H9 (cell line): ENCODE data around the gene P2RY8. TPM values are rescaled to one million over a fixed set of nuclear protein-coding genes. Genes with fewer than 3 reads are reported as not detected.

Experiments
- DNase-seq: peaks from one replicate; pipeline ENCODE4 v3.0.0-alpha.2; 2017
- H2AFZ ChIP-seq: one replicate; pipeline ENCODE4 v1.6.1; 2013; ENCODE audit warnings: mild to moderate bottlenecking, low read length, control low read depth, moderate library complexity
- H2AK5ac ChIP-seq: 2 replicates; pipeline ENCODE4 v1.6.1; 2013; ENCODE audit warnings: low read length, control low read depth, mixed read lengths; ENCODE audit not compliant: insufficient read length
- H2BK120ac ChIP-seq: one replicate; pipeline ENCODE4 v1.6.1; 2013; ENCODE audit warnings: low read depth, mild to moderate bottlenecking, low read length, control low read depth, inconsistent platforms; ENCODE audit not compliant: poor library complexity, severe bottlenecking
- H2BK12ac ChIP-seq: 2 replicates; pipeline ENCODE4 v1.6.1; 2013; ENCODE audit warnings: low read length, control low read depth, mixed read lengths, low read depth; ENCODE audit not compliant: insufficient read length
- H2BK15ac ChIP-seq: 2 replicates; pipeline ENCODE4 v1.6.1; 2013; ENCODE audit warnings: low read depth, low read length, control low read depth
- H2BK20ac ChIP-seq: one replicate; pipeline ENCODE4 v1.6.1; 2013; ENCODE audit warnings: low read depth, mild to moderate bottlenecking, low read length, control low read depth, inconsistent platforms; ENCODE audit not compliant: poor library complexity, severe bottlenecking
- H2BK5ac ChIP-seq: 2 replicates; pipeline ENCODE4 v1.6.1; 2013; ENCODE audit warnings: low read length, control low read depth, mixed read lengths; ENCODE audit not compliant: insufficient read length
- H3K14ac ChIP-seq: 2 replicates; pipeline ENCODE4 v1.6.1; 2013; ENCODE audit warnings: low read length, control low read depth; ENCODE audit not compliant: insufficient read depth
- H3K18ac ChIP-seq: 2 replicates; pipeline ENCODE4 v1.6.1; 2013; ENCODE audit warnings: low read depth, mild to moderate bottlenecking, mixed read lengths, low read length, control low read depth; ENCODE audit not compliant: insufficient read length
- H3K23ac ChIP-seq: 2 replicates; pipeline ENCODE4 v1.6.1; 2013; ENCODE audit warnings: low read length, control low read depth, mixed read lengths, low read depth; ENCODE audit not compliant: insufficient read length
- H3K23me2 ChIP-seq: 2 replicates; pipeline ENCODE4 v1.6.1; 2013; ENCODE audit warnings: low read depth, mild to moderate bottlenecking, mixed read lengths, low read length, control low read depth; ENCODE audit not compliant: insufficient read length, poor library complexity, severe bottlenecking
- H3K27ac ChIP-seq: 2 replicates; pipeline ENCODE4 v1.5.1; 2013; ENCODE audit warnings: low read length, control low read depth, mixed read lengths, low read depth; ENCODE audit not compliant: insufficient read length
- H3K27me3 ChIP-seq: 2 replicates; pipeline ENCODE4 v1.6.1; 2013; ENCODE audit warnings: low read length, control low read depth, inconsistent platforms; ENCODE audit not compliant: insufficient read depth
- H3K4ac ChIP-seq: 2 replicates; pipeline ENCODE4 v1.6.1; 2013; ENCODE audit warnings: low read depth, mild to moderate bottlenecking, control low read depth, inconsistent platforms, low read length, moderate library complexity
- H3K4me1 ChIP-seq: 2 replicates; pipeline ENCODE4 v1.6.1; 2013; ENCODE audit warnings: low read length, control low read depth, inconsistent platforms; ENCODE audit not compliant: insufficient read depth
- H3K4me2 ChIP-seq: 2 replicates; pipeline ENCODE4 v1.6.1; 2013; ENCODE audit warnings: low read length, control low read depth, mixed read lengths; ENCODE audit not compliant: insufficient read length, insufficient read depth
- H3K56ac ChIP-seq: 2 replicates; pipeline ENCODE4 v1.6.1; 2013; ENCODE audit warnings: low read depth, mild to moderate bottlenecking, mixed read lengths, low read length, control low read depth; ENCODE audit not compliant: insufficient read length
- H3K79me1 ChIP-seq: 2 replicates; pipeline ENCODE4 v1.6.1; 2013; ENCODE audit warnings: low read depth, mild to moderate bottlenecking, moderate library complexity, low read length, control low read depth, inconsistent platforms; ENCODE audit not compliant: insufficient read depth, poor library complexity, severe bottlenecking
- H3K79me2 ChIP-seq: 2 replicates; pipeline ENCODE4 v1.6.1; 2013; ENCODE audit warnings: low read length, control low read depth, inconsistent platforms; ENCODE audit not compliant: insufficient read depth
- H3K9ac ChIP-seq: 2 replicates; pipeline ENCODE4 v1.6.1; 2013; ENCODE audit warnings: low read length, control low read depth, mixed read lengths; ENCODE audit not compliant: insufficient read length; ENCODE audit errors: extremely low read depth
- H3K9me3 ChIP-seq: one replicate; pipeline ENCODE4 v1.6.1; 2013; ENCODE audit warnings: low read depth, low read length, inconsistent platforms; ENCODE audit not compliant: control insufficient read depth
- H3T11ph ChIP-seq: one replicate; pipeline ENCODE4 v1.6.1; 2013; ENCODE audit warnings: mild to moderate bottlenecking, low read length, control low read depth, inconsistent platforms
- H4K20me1 ChIP-seq: one replicate; pipeline ENCODE4 v1.6.1; 2013; ENCODE audit not compliant: control insufficient read depth, insufficient read length, insufficient read depth
- H4K5ac ChIP-seq: 2 replicates; pipeline ENCODE4 v1.6.1; 2013; ENCODE audit warnings: low read depth, mild to moderate bottlenecking, mixed read lengths, low read length, control low read depth; ENCODE audit not compliant: insufficient read length
- H4K8ac ChIP-seq: replicated peaks from 2 replicates; pipeline ENCODE4 v1.6.1; 2013; ENCODE audit warnings: low read length, control low read depth, mixed read lengths, low read depth; ENCODE audit not compliant: insufficient read length
- H4K91ac ChIP-seq: 2 replicates; pipeline ENCODE4 v1.6.1; 2013; ENCODE audit warnings: low read depth, mild to moderate bottlenecking, moderate library complexity, mixed read lengths, low read length, control low read depth; ENCODE audit not compliant: insufficient read length
- H3K27ac Mint-ChIP-seq, 3 experiments: 2 replicates in 2 of 3; 3 replicates in 1 of 3; pipeline ENCODE4 v1.8.0; 2020 to 2021; ENCODE audit warnings: mixed read lengths in 3 of 3, mild to moderate bottlenecking in 1 of 3, moderate library complexity in 1 of 3
- H3K27me3 Mint-ChIP-seq: 2 replicates; pipeline ENCODE4 v1.8.0; 2021; ENCODE audit warnings: low read depth, mild to moderate bottlenecking, moderate library complexity, mixed read lengths
- H3K36me3 Mint-ChIP-seq, 3 experiments: 2 replicates in 2 of 3; 3 replicates in 1 of 3; pipeline ENCODE4 v1.8.0; 2020 to 2021; ENCODE audit warnings: low read depth in 3 of 3, mixed read lengths in 3 of 3; ENCODE audit not compliant: insufficient read depth in 1 of 3
- H3K4me1 Mint-ChIP-seq, 2 experiments: 2 replicates each; pipeline ENCODE4 v1.8.0; 2020; ENCODE audit warnings: mixed read lengths in 2 of 2
- H3K4me3 Mint-ChIP-seq, 2 experiments: 2 replicates in 1 of 2; 3 replicates in 1 of 2; pipeline ENCODE4 v1.8.0; 2020 to 2021; ENCODE audit warnings: mild to moderate bottlenecking in 2 of 2, mixed read lengths in 2 of 2, moderate library complexity in 1 of 2
- H3K9me3 Mint-ChIP-seq, 2 experiments: 2 replicates in 1 of 2; 3 replicates in 1 of 2; pipeline ENCODE4 v1.8.0; 2020; ENCODE audit warnings: mild to moderate bottlenecking in 2 of 2, mixed read lengths in 2 of 2, moderate library complexity in 1 of 2
- CTCF ChIP-seq: fragments of 200-600 bp; sonication (generic); conservative IDR thresholded peaks from 3 replicates; pipeline ENCODE4 v1.8.0; 2021; ENCODE audit warnings: antibody characterized with exemption, mild to moderate bottlenecking
- WGBS: extraction: QIAGEN DNeasy Blood & Tissue Kit; methylation state at CpG from one replicate; pipeline ENCODE4 v1.1.7; 2013; ENCODE audit warnings: missing lambda C conversion rate, low lambda C conversion rate, mixed read lengths; ENCODE audit not compliant: insufficient read length; ENCODE audit errors: extremely low coverage; 5-methylcytosine and 5-hydroxymethylcytosine counted together
- total RNA-seq: library from RNA; stranded (reverse); gene quantifications from 2 replicates; pipeline ENCODE4 v1.2.1, GENCODE V29; 2021

The P2RY8 gene
- total RNA-seq, 1 experiment from 2014 or later, result not detected

- no peak overlapping the region for H3K27ac ChIP-seq
Observed at GRCh38 chrX:1434871-1435240, 102.1 kb downstream of the P2RY8 start.

More at GRCh38 chrX:1434871-1435240, 102.1 kb downstream of the P2RY8 start:
- H2BK120ac ChIP-seq, result no peak overlapping the region
- no peak overlapping the region for H4K91ac ChIP-seq
- H3T11ph ChIP-seq, result no peak overlapping the region
- no CpG with 5 or more reads among the region's 22 CpGs for WGBS
- no peak overlapping the region for H4K5ac ChIP-seq
- Mint-ChIP-seq H3K4me1 (peaks cover 2 to 12% of the 10 kb centered on the region in 2 experiments; a peak in 2 of 4 replicates), H3K4me3 (no peak overlapping the region), H3K36me3 (peaks cover 44 to 69% (median 66%) of the 10 kb centered on the region in 3 experiments; a peak in 6 of 7 replicates), H3K27me3 (no peaks in the 10 kb centered on the region), H3K9me3 (peaks cover 0 to 2% of the 10 kb centered on the region in 2 experiments; a peak in 3 of 5 replicates), H3K27ac (no peak overlapping the region)
- no peak overlapping the region for H3K4me2 ChIP-seq
- H3K56ac ChIP-seq, result no peak overlapping the region
- H3K23ac ChIP-seq, result no peak overlapping the region
- H2BK15ac ChIP-seq, result no peak overlapping the region
- H2AFZ ChIP-seq, result no peak overlapping the region
- no peak overlapping the region for H3K4ac ChIP-seq
- no peak for DNase-seq
- H3K9me3 ChIP-seq, result no peaks in the 10 kb centered on the region
- no peak for TF ChIP-seq CTCF
- H3K18ac ChIP-seq, result no peak overlapping the region
- H3K23me2 ChIP-seq, result no peaks in the 10 kb centered on the region
- H2BK5ac ChIP-seq, result no peak overlapping the region
- H4K8ac ChIP-seq, result no peak overlapping the region
- no peak overlapping the region for H3K14ac ChIP-seq
- H4K20me1 ChIP-seq, result no peaks in the 10 kb centered on the region
- no peaks in the 10 kb centered on the region for H3K4me1 ChIP-seq
- no peak overlapping the region for H2AK5ac ChIP-seq
- H2BK12ac ChIP-seq, result no peak overlapping the region
- H3K79me2 ChIP-seq, result no peaks in the 10 kb centered on the region
- H3K27me3 ChIP-seq, result no peaks in the 10 kb centered on the region
- no peak overlapping the region for H3K9ac ChIP-seq
- no peaks in the 10 kb centered on the region for H3K79me1 ChIP-seq
- no peak overlapping the region for H2BK20ac ChIP-seq
